OCI-LY7 (cell line): Measurements from ENCODE around the gene FMO4. TPM values are rescaled to one million over a fixed set of nuclear protein-coding genes. Genes with fewer than 3 reads are reported as not detected.
"Not testable (repeated sequence)": the region's sequence is repeated elsewhere in the genome, so short reads cannot be mapped to it uniquely, and the experiment has no call there.

ENCODE experiments used
- BruUV-seq: library from RNA; stranded (reverse); fragments of 400-500 nt; replicated peaks from 2 replicates; lab custom pipeline; 2021; lab: Mats Ljungman, UMichigan
- CTCF ChIA-PET: fragments of 300-600 bp; sonication (Branson Sonifier 250); formaldehyde crosslinking; loops from one replicate; lab custom pipeline; 2022; ENCODE audit warnings: antibody characterized with exemption; ENCODE audit not compliant: unreplicated experiment; lab: Charles Lee
- POLR2A ChIA-PET: fragments of 300-600 bp; sonication (Branson Sonifier 250); formaldehyde crosslinking; loops from one replicate; lab custom pipeline; 2022; ENCODE audit warnings: antibody characterized with exemption; lab: Charles Lee
- DNase-seq: peaks from one replicate; pipeline ENCODE4 v3.0.0-alpha.2; 2015; ENCODE audit warnings: low spot score
- H2AFZ ChIP-seq: fragments of 200-600 bp; sonication (generic), shearing (Covaris generic); 2 replicates; pipeline ENCODE4 v1.6.1; 2014; ENCODE audit warnings: mild to moderate bottlenecking, antibody characterized with exemption, low read length, moderate library complexity
- H3K27ac ChIP-seq: fragments of 200-600 bp; sonication (generic); 2 replicates; pipeline ENCODE4 v1.5.1; 2014; ENCODE audit warnings: mixed run types, low read depth, mild to moderate bottlenecking, moderate library complexity, low read length, inconsistent platforms; ENCODE audit not compliant: poor library complexity, severe bottlenecking
- H3K36me3 ChIP-seq: fragments of 200-600 bp; sonication (generic); 2 replicates; pipeline ENCODE4 v1.6.1; 2014; ENCODE audit warnings: mild to moderate bottlenecking, antibody characterized with exemption, low read length, moderate library complexity, mixed read lengths; ENCODE audit not compliant: insufficient read depth
- H3K4me1 ChIP-seq: fragments of 200-600 bp; sonication (generic); 2 replicates; pipeline ENCODE4 v1.5.1; 2014; ENCODE audit warnings: mild to moderate bottlenecking, low read length; ENCODE audit not compliant: insufficient read depth, poor library complexity, severe bottlenecking
- H3K4me2 ChIP-seq: fragments of 200-600 bp; sonication (generic); 2 replicates; pipeline ENCODE4 v1.6.1; 2014; ENCODE audit warnings: mild to moderate bottlenecking, low read length
- H3K4me3 ChIP-seq: fragments of 200-600 bp; sonication (generic); 2 replicates; pipeline ENCODE4 v1.5.1; 2014; ENCODE audit warnings: mild to moderate bottlenecking, low read depth, low read length; ENCODE audit not compliant: poor library complexity, severe bottlenecking
- H3K79me2 ChIP-seq: fragments of 200-600 bp; sonication (generic); 2 replicates; pipeline ENCODE4 v1.6.1; 2016; ENCODE audit warnings: low read depth, mild to moderate bottlenecking, low read length, moderate library complexity, mixed read lengths; ENCODE audit not compliant: insufficient read depth
- H3K9me2 ChIP-seq: fragments of 200-600 bp; sonication (generic); 2 replicates; pipeline ENCODE4 v1.6.1; 2016; ENCODE audit warnings: mild to moderate bottlenecking, low read length, mixed read lengths; ENCODE audit not compliant: insufficient read depth
- H3K9me3 ChIP-seq: fragments of 200-600 bp; sonication (generic); 2 replicates; pipeline ENCODE4 v1.6.1; 2014; ENCODE audit warnings: mild to moderate bottlenecking, mixed run types, low read length, mixed read lengths
- H4K20me1 ChIP-seq: fragments of 200-600 bp; sonication (generic); 2 replicates; pipeline ENCODE4 v1.6.1; 2014; ENCODE audit warnings: mild to moderate bottlenecking, antibody characterized with exemption, low read length, moderate library complexity, mixed read lengths; ENCODE audit not compliant: insufficient read depth
- EZH2phosphoT487 ChIP-seq: fragments of 200-600 bp; sonication (generic); IDR thresholded peaks from 2 replicates; pipeline ENCODE4 v1.6.1; 2018; ENCODE audit warnings: low read depth, borderline replicate concordance, mild to moderate bottlenecking, mixed run types, antibody characterized with exemption, low read length, moderate library complexity, mixed read lengths
- intact Hi-C: fragments of 100-400 bp; cut with micrococcal nuclease; formaldehyde crosslinking; loops from one replicate; pipeline ENCODE4 v1.10.0; 2022; ENCODE audit not compliant: unreplicated experiment
- total RNA-seq, 2 experiments: library from RNA; depleted of rRNA in 1 of 2; stranded (reverse); fragments of >200 nt in 1 of 2; shearing (Covaris generic) in 1 of 2; gene quantifications; 2 replicates each; pipeline ENCODE4 v1.2.3, GENCODE V29; 2014 to 2022
- TF ChIP-seq, protein P1 (sequence below): fragments of 200-600 bp; sonication (generic); conservative IDR thresholded peaks from 2 replicates; pipeline ENCODE4 v1.5.1; 2014; ENCODE audit warnings: mild to moderate bottlenecking, antibody characterized with exemption, low read length, moderate library complexity, mixed read lengths

FMO4 gene
- total RNA-seq, 2 experiments from 2014 or later = 4.0 to 4.8 TPM

DNA sequence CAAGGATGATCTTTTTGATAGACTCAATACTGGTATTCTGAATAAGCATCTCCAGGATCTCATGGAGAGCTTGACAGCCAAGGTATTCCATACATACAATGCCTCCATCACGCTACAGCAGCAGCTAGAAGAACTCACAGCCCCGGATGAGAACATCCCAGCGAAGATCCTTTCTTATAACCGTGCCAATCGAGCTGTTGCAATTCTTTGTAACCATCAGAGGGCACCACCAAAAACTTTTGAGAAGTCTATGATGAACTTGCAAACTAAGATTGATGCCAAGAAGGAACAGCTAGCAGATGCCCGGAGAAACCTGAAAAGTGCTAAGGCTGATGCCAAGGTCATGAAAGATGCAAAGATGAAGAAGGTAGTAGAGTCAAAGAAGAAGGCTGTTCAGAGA lies 25.4 kb downstream of the FMO4 start:
- H3K9me2 ChIP-seq, intact Hi-C loops, H3K9me3 ChIP-seq, CTCF ChIA-PET, H3K79me2 ChIP-seq, H2AFZ ChIP-seq, DNase-seq, H3K4me3 ChIP-seq, H4K20me1 ChIP-seq, H3K4me1 ChIP-seq, H3K36me3 ChIP-seq, H3K4me2 ChIP-seq, H3K27ac ChIP-seq, BruUV-seq, POLR2A ChIA-PET: not testable (repeated sequence)
- TF ChIP-seq, protein P1, sequence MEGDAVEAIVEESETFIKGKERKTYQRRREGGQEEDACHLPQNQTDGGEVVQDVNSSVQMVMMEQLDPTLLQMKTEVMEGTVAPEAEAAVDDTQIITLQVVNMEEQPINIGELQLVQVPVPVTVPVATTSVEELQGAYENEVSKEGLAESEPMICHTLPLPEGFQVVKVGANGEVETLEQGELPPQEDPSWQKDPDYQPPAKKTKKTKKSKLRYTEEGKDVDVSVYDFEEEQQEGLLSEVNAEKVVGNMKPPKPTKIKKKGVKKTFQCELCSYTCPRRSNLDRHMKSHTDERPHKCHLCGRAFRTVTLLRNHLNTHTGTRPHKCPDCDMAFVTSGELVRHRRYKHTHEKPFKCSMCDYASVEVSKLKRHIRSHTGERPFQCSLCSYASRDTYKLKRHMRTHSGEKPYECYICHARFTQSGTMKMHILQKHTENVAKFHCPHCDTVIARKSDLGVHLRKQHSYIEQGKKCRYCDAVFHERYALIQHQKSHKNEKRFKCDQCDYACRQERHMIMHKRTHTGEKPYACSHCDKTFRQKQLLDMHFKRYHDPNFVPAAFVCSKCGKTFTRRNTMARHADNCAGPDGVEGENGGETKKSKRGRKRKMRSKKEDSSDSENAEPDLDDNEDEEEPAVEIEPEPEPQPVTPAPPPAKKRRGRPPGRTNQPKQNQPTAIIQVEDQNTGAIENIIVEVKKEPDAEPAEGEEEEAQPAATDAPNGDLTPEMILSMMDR = 0 out of 2 replicates have a peak, but pooled peaks have one; percentile 15

DNA sequence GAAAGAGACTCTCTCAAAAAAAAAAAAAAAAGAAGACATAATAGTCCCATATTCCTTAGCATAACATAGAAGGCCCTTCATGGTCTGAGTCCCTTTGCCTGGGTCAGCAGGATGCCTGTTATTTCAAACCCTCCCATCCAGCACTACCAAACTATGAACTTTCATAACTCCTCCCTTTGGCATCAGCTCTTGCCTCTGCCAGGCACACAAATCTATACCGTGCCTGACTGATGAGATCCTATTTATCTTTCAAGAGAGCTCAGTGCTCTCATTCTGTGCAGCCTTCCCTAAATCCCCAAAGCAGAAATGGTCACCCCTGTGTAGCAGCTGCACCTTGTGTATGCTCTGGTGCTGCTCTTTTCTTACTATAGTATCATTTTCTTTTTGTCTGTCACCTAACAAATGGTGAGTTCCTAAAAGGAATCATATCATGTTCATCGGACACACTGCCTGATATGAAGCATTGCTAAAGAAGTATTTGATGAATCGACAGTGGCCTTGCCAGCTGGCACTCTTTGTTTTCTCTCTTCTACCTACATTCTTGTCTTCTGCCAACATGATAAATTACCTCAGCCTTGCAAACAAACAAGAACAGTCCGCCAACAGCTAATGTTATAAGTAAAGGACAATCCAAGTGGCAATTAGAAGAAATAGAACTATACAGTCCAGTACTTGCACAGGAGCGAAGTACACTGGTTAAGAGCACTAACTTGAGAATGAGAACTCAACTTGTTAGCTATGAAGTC lies 29.9 kb downstream of the FMO4 start:
- Histone ChIP-seq H4K20me1 (no peaks in the 10 kb centered on the region), H3K9me3 (no peaks in the 10 kb centered on the region), H3K9me2 (no peaks in the 10 kb centered on the region), H3K27ac (no peak overlapping the region), H3K4me1 (no peaks in the 10 kb centered on the region), H3K4me2 (no peak overlapping the region), H2AFZ (no peak overlapping the region), H3K4me3 (no peak overlapping the region), H3K36me3 (no peaks in the 10 kb centered on the region), H3K79me2 (no peaks in the 10 kb centered on the region)
- intact Hi-C loops = no loop called here
- no TSS peak for BruUV-seq
- CTCF ChIA-PET = no interaction called here
- DNase-seq = no peak
- no peak for TF ChIP-seq EZH2phosphoT487
- TF ChIP-seq, protein P1 = no peak
- POLR2A ChIA-PET = no interaction called here

DNA sequence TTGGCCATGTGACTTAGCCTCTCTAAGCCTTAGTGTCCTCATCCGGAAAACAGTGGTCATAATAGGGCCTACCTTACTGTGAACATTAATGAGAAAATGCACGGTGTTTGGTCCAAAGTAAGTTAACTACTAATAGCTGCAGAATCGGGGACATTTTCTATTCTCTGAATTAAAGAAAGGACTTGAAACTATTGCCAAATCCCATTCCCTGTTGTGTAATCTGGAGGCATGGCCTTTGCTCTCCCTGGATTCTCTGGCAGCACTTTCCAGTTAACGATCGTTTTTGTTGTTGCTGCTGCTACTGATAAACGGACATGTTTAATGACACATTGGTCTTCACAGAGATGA lies 30.5 kb downstream of the FMO4 start:
- no peaks in the 10 kb centered on the region for H3K9me2 ChIP-seq
- no peaks in the 10 kb centered on the region for H3K4me1 ChIP-seq
- TF ChIP-seq, protein P1 = no peak
- H3K36me3 ChIP-seq = no peaks in the 10 kb centered on the region
- H4K20me1 ChIP-seq = no peaks in the 10 kb centered on the region
- no peak overlapping the region for H3K27ac ChIP-seq
- no peak overlapping the region for H3K4me2 ChIP-seq
- no peaks in the 10 kb centered on the region for H3K9me3 ChIP-seq
- no peak for DNase-seq
- ChIA-PET CTCF (no interaction called here), POLR2A (no interaction called here)
- BruUV-seq = no TSS peak
- H3K79me2 ChIP-seq = no peaks in the 10 kb centered on the region
- no peak overlapping the region for H3K4me3 ChIP-seq
- intact Hi-C loops = no loop called here
- H2AFZ ChIP-seq = no peak overlapping the region
